Retinal pigment epithelial cell (primary cell): Measurements from ENCODE around the gene DACT2.
"Not testable (repeated sequence)": the region's sequence is repeated elsewhere in the genome, so short reads cannot be mapped to it uniquely, and the experiment has no call there.

Experiments used
- DNase-seq: peaks from one replicate; pipeline ENCODE4 v3.0.0-alpha.2; 2010; ENCODE audit warnings: low read depth
- H3K4me3 ChIP-seq: 2 replicates; pipeline ENCODE4 v1.5.1; 2011; ENCODE audit warnings: mild to moderate bottlenecking, low read length, control low read depth, moderate library complexity
- TF ChIP-seq, protein P1 (sequence below): conservative IDR thresholded peaks from 2 replicates; pipeline ENCODE4 v1.5.1; 2011; ENCODE audit warnings: low read depth, low read length, control low read depth, inconsistent platforms

DACT2 gene

DNA sequence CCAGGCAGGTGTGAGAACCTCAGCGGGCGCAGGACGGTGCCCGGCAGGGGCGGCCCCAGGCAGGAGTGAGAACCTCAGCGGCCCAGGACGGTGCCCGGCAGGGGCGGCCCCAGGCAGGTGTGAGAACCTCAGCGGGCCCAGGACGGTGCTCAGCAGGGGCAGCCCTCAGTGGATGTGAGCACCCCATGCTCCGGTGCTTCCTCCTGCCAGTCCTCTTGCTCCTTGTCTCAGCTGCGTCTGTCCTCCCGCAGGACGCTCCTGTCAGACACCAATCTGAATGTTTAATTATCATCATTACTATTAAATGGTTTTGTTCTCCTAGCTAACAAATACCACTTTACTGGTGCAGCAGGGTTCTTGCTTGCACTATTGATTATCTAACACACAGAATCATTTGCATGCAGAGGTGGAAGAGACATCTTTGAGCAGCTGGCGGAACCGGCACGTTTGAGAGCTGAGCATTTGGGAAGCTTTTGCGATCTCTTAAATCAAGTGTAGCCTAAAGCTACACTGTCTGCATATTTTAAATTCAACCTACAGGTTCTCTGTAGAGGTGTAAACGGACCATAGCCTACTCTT, 39.4 kb upstream of the DACT2 start:
- H3K4me3 ChIP-seq, result no peak overlapping the region
- TF ChIP-seq, protein P1, sequence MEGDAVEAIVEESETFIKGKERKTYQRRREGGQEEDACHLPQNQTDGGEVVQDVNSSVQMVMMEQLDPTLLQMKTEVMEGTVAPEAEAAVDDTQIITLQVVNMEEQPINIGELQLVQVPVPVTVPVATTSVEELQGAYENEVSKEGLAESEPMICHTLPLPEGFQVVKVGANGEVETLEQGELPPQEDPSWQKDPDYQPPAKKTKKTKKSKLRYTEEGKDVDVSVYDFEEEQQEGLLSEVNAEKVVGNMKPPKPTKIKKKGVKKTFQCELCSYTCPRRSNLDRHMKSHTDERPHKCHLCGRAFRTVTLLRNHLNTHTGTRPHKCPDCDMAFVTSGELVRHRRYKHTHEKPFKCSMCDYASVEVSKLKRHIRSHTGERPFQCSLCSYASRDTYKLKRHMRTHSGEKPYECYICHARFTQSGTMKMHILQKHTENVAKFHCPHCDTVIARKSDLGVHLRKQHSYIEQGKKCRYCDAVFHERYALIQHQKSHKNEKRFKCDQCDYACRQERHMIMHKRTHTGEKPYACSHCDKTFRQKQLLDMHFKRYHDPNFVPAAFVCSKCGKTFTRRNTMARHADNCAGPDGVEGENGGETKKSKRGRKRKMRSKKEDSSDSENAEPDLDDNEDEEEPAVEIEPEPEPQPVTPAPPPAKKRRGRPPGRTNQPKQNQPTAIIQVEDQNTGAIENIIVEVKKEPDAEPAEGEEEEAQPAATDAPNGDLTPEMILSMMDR, result no peak
- DNase-seq, result no peak

- not testable (repeated sequence) for DNase-seq, H3K4me3 ChIP-seq
Observed at GRCh38 chr6:168356872-168357271, 37.3 kb upstream of the DACT2 start.

- TF ChIP-seq, protein P1, result no peak
- no peak for DNase-seq
- H3K4me3 ChIP-seq, result no peak overlapping the region
Observed at GRCh38 chr6:168355716-168356522, 36.3 kb upstream of the DACT2 start.

DNA sequence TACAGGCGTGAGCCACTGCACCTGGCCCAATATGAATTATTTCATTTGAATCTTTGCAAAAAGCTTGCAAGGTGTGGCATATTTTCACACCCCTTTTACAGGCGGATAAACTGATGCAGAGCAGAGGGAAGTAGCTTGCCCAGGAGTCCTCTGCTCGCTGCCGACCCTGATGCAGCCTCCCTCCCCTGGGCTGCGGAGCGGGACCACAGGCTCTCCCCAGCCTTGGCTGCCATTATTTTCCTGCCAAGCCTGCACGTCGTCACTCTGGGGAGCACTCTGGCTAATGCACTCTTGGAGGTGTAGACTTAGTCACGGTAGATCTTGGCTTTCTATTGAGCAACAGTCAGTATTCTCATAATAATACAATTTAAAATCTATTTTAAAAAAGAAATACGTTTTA, 34.8 kb upstream of the DACT2 start:
- TF ChIP-seq, protein P1, result no peak
- no peak for DNase-seq
- no peak overlapping the region for H3K4me3 ChIP-seq

GRCh38 chr6:168353041-168353440, 33.5 kb upstream of the DACT2 start:
- H3K4me3 ChIP-seq, result no peak overlapping the region
- TF ChIP-seq, protein P1, result no peak
- DNase-seq, result no peak

DNA sequence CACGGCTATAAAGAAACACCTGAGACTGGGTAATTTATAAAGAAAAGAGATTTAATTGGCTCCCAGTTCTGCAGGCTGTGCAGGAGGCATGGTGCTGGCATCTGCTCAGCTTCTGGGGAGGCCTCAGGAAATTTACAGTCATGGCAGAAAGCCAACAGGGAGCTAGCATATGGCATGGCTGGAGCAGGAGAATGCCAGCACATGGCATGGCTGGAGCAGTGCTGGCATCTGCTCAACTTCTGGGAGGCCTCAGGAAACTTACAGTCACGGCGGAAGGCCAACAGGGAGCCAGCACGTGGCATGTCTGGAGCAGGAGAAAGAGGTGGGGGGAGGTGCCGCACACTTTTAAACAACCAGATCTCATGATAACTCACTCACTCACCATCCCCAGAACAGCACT, 32.5 kb upstream of the DACT2 start:
- H3K4me3 ChIP-seq, result no peak overlapping the region
- TF ChIP-seq, protein P1, result no peak
- no peak for DNase-seq

GRCh38 chr6:168349718-168350210, 30.2 kb upstream of the DACT2 start:
- no peak for DNase-seq
- TF ChIP-seq, protein P1, result no peak
- H3K4me3 ChIP-seq, result no peak overlapping the region
